NCI-H82 treated with DMSO at 0.1 percent for 48 hours (cell line): Measurements from ENCODE around the gene DENND1C.
"Not testable (repeated sequence)": the region's sequence is repeated elsewhere in the genome, so short reads cannot be mapped to it uniquely, and the experiment has no call there.

Experiments
- DNase-seq: peaks from one replicate; lab custom pipeline; 2025; ENCODE audit not compliant: unreplicated experiment; lab: John Stamatoyannopoulos, UW

Gene DENND1C

GRCh38 chr19:6508028-6508771 is 26.6 kb upstream of the DENND1C start:
- not testable (repeated sequence) for DNase-seq

GRCh38 chr19:6503407-6504201 is 22.0 kb upstream of the DENND1C start:
- no peak for DNase-seq

GRCh38 chr19:6501740-6502648 is 20.4 kb upstream of the DENND1C start, which contains the start of gene TUBB4A:
TUBB4A (minus strand) TSS chr19:6502309; CDS start chr19:6502212, 97 bp downstream.
- no peak for DNase-seq

DNA sequence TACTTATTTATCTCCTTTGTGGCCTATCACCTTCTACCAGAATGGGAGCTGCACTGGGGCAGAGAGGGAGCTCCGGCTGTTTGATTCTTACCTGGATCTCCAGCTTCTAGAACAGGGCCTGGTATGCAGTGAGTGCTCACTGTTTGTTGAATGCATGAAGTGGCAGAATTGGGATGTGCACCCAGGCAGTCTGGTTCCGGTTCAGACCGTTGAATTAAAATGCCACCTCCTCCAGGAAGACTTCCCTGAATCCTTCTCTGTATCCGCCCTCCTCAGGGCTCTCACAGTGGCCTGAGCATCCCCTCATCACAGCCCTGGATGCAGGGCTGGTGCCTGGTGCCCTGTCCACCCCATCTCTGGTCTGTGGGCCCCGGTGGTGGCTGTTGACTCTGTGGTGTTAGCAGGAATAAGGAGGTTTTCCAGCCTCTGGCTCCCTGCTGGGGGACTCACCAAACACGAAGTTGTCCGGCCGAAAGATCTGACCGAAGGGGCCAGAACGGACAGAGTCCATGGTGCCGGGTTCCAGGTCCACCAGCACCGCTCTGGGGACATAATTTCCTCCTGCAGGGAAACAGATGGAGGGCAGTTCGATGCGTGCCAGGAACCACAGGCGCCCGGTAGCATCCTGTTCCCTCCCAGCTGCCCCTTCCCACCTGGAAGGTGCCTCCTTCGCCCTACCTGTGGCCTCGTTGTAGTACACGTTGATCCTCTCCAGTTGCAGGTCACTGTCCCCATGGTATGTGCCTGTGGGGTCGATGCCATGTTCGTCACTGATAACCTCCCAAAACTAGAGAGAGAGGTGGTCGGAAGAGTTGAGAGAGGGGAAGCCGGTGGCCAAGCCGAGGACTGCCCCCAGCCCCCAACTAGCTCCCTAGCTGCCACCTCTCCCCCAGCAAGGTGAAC is 19.5 kb upstream of the DENND1C start:
- DNase-seq, result no peak

DNA sequence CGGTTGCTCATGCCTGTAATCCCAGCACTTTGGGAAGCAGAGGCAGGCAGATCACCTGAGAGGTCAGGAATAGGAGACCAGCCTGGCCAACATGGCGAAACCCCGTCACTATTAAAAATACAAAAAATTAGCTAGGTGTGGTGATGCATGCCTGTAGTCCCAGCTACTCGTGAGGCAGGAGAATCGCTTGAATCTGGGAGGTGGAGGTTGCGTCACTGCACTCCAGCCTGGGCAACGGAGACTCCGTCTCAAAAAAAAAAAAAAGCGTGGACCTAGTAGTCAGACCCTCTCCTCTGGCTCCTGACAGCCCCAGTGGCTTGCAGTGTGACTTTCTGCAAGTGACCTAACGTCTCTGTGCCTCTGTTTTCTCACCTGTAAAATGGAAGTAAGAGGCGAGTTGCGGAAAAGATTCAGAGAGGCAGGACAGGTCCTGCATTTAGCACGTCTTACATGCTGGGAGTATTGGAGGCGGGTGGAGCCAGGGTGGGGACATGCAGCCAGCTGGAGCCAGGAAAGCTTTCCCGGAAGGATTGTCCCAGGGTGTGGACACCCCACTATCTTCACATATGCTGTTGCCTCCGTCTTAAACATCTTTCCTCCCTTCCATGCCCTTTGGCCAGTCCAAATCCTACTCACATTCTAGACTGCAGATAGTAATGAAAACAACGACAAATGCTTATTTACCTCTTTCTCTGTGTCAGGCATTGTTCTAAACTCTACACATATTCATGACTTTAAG is 17.6 kb upstream of the DENND1C start:
- DNase-seq, result no peak

DNA sequence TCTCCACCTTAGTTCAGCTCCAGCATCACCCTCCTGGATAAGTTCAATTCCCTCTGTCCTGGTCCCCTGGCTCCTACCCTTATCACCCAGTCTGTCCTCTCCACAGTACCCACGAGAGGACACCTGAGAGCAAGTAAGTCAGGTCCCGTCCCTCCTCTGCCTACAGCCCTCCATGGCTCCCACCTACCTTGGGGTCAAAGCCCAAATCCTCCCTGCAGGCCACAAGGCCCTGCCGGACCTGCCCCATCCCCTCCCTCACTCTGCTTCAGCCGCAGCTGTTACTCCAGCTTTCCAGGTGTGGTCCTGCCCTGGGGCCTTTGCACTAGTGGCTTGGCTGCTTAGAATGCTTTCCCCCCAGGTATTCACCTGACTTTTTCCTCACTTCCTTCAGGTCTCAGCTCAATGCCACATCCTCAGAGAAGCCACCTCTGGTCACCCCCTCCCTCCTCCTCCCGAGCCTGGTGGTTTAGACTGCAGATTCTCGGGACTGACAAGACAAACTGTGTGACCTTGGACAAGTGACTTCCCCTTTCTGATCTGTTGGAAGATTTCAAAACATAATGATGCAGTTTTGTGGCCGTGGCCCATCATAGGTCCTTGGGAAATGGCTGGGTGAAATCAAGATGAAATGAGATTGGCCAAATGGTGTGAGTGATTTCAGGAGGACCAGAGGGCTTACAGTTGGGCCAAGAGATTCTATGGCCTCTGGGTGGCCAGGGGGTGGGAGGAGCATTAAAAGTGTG is 16.9 kb upstream of the DENND1C start:
- DNase-seq, result no peak

DNA sequence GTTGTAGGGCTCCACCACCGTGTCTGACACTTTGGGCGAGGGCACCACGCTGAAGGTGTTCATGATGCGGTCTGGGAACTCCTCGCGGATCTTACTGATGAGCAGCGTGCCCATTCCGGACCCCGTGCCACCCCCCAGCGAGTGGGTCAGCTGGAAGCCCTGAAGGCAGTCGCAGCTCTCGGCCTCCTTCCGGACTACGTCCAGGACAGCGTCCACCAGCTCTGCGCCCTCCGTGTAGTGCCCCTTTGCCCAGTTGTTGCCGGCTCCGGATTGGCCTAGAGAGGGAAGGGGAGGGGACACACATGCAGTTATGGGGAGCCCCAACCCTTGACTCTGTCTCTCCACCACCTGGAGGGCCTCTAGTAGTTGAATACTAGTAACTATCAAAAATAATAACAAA is 14.4 kb upstream of the DENND1C start:
- DNase-seq, result no peak

- no peak for DNase-seq
Measured at GRCh38 chr19:6494438-6495036, 12.9 kb upstream of the DENND1C start.

DNA sequence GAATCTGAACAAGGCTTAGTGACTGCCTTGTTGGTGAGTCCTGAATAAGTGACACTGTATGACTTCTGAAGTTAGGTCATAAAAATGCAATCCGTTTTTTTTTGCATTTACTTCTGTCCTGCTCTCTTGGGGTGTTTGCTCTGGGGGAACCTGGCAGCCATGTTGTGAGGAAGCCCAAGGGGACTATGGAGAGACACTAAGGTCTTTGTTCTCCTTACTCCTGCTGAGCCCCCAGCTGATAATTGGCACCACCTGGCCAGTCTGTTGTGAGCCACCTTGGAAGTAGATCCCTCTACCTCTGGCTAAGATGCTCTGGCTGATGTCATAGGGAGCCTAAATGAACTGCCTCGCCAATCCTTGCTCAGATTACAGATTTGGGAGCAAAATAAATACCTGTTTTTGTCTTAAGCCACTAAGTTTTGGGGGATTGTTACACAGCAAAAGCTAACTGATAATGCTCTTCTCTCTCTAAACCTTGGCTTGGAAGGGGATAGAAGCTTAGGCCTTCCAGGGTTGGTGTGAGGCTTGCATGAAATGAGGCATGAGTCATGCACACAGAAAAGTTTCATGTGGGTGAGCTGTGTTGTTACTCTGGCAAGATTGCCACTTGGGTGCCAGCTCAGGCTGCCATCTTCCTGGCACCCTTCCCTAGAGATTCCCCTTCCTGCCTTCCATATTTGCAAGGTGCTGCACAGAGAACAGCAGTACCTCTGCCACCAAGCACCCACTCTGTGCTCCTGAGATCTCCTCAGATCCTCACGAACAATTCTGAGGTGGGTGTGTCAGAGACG is 10.4 kb upstream of the DENND1C start:
- DNase-seq, result no peak

GRCh38 chr19:6490134-6490533 is 8.5 kb upstream of the DENND1C start:
- no peak for DNase-seq

DNA sequence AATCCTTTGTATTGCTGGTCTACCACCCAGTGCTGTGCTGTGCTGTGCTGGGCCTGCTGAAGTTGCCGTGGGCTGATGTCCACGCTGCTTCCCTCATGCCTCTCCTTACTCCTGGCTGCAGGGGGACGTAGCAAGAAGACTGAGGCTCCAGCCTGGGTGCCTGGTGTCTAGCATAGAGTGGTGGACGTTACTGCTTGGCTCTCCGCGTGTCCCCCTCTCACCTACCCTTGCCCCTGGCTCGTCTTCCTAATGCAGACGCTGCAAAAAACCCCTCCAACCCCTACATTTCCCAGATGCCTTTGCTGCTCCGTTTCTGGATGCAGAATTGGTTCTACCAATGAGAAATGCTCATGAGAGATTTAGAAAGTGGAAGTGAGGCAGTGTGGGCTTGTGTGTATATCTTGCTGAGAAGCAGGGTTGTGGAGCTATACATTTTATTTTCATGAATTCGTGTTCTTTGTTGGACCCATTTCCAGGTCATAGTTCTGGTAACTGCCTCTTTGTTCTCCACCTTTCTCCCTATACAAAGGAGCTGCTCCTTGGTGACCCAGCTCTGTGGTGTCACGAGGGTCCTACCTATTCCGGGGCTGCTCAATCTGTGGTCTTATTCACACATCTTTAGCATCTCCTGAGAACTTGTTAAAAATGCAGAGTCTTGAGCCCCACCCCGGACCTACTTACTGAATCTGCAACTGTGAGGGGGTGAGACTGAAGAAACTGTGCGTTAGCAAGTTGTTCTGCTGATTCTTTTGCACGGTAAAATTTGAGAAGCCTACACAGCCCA is 7.9 kb upstream of the DENND1C start:
- no peak for DNase-seq

DNA sequence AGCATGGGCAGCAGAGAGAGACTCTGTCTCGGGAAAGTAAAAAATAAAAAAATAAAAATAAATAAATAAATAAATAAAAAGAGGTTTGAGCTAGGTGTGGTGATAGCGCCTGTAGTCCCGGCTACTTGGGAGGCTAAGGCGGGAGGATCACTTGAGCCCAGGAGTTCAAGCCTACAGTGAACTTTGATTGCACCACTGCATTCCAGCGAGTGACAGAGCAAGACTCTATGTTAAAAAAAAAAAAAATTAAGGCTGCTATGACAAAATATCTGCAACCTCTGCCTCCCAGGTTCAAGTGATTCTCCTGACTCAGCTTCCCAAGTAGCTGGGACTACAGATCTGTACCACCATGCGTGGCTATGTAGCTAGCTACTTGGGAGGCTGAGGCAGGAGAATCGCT is 3.2 kb upstream of the DENND1C start:
- no peak for DNase-seq

DNA sequence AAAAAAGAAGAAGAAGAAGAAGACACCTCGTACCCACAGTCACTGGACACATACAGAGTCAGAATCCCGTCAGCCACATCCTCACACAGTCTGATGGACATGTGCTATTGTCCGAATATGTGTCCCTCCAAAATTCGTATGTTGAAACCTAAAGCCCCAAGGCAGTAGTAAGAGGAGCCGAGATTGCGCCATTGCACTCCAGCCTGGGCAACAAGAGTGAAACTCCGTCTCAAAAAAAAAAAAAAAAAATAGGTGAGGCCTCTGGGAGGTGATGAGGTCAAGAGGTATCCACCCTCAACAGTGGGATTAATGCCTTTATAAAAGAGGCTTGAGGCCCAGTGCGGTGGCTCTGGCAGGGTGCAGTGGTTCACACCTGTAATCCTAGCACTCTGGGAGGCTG is 2.6 kb upstream of the DENND1C start:
- no peak for DNase-seq

DNA sequence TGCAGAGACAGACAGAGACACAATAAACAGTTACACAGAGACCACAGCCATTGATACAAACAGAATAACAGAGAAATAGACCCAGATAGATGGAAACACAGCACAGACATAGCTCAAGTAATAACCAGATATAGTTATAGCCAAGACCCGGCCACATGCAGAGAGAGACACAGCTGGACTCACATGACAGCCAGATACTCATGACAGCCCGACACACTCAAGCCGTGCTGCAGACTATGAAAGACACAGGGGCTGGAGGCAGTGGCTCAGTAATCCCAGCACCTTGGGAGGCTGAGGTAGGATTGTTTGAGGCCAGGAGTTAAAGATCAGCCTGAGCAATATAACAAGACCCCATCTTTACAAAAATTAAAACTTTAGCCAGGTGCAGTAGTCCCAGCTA is 1.6 kb upstream of the DENND1C start:
- DNase-seq, result no peak

GRCh38 chr19:6482343-6482686 is 728 bp upstream of the DENND1C start:
- no peak for DNase-seq

GRCh38 chr19:6480848-6481415 is 655 bp downstream of the DENND1C start:
- DNase-seq, result no peak
